ENCODE measurements around the gene P3H1. TPM values are rescaled to one million over a fixed set of nuclear protein-coding genes. Genes with fewer than 3 reads are reported as not detected.
"Not testable (repeated sequence)": the region's sequence is repeated elsewhere in the genome, so short reads cannot be mapped to it uniquely, and the experiment has no call there.

Gene P3H1
- total and polyA plus RNA-seq, 2 experiments from 2014 or later, result 102 to 192 TPM

- WGBS (ENCODE audit: low lambda C conversion rate, missing lambda C conversion rate), result 75% methylated on average over 1 of the region's 1 CpG
- Histone ChIP-seq H3K27ac (no peak overlapping the region), H3K9me2 (replicated peaks; ENCODE audit: insufficient read depth) (no peaks in the 10 kb centered on the region), H4K20me1 (ENCODE audit: insufficient read depth, poor library complexity, severe bottlenecking) (no peaks in the 10 kb centered on the region), H3K79me2 (no peaks in the 10 kb centered on the region), H3K27me3 (no peaks in the 10 kb centered on the region), H3K36me3 (replicated peaks; ENCODE audit: insufficient read depth, low read depth) (no peaks in the 10 kb centered on the region), H3K4me2 (peak overlapping the region; percentile 63), H3K4me3 (no peak overlapping the region), H2AFZ (no peak overlapping the region), H3K4me1 (ENCODE audit: insufficient read depth) (peaks cover 3% of the 10 kb centered on the region), H3K9me3 (ENCODE audit: low read depth) (no peaks in the 10 kb centered on the region)
- DNase-seq (ENCODE audit: low spot score), result peak; percentile 44
- TF ChIP-seq EZH2 (IDR thresholded peaks at IDR 0.05; ENCODE audit: borderline replicate concordance) (no peak), EZH2phosphoT487 (IDR thresholded peaks at IDR 0.05; ENCODE audit: low read depth, severe bottlenecking, unreplicated experiment) (no peak), CTCF (IDR thresholded peaks at IDR 0.05; ENCODE audit: poor library complexity) (no peak)
These were observed 46.0 kb downstream of the P3H1 start for GRCh38 chr1:42720868-42721267.

GRCh38 chr1:42714441-42714840 is 52.4 kb downstream of the P3H1 start:
- not testable (repeated sequence) for H3K4me3 ChIP-seq; H3K9me2 ChIP-seq (replicated peaks; ENCODE audit: insufficient read depth); H3K27ac ChIP-seq; DNase-seq (ENCODE audit: low spot score); H3K9me3 ChIP-seq (ENCODE audit: low read depth); H3K36me3 ChIP-seq (replicated peaks; ENCODE audit: insufficient read depth, low read depth); H2AFZ ChIP-seq; H3K27me3 ChIP-seq; H4K20me1 ChIP-seq (ENCODE audit: insufficient read depth, poor library complexity, severe bottlenecking); H3K4me1 ChIP-seq (ENCODE audit: insufficient read depth); H3K4me2 ChIP-seq
- peaks cover 35% of the 10 kb centered on the region for H3K79me2 ChIP-seq

GRCh38 chr1:42713293-42713692 is 53.5 kb downstream of the P3H1 start:
- no peaks in the 10 kb centered on the region for H4K20me1 ChIP-seq (ENCODE audit: insufficient read depth, poor library complexity, severe bottlenecking)
- no peak for DNase-seq (ENCODE audit: low spot score)
- H2AFZ ChIP-seq, result no peak overlapping the region
- no peak overlapping the region for H3K4me3 ChIP-seq
- no peak overlapping the region for H3K27ac ChIP-seq
- H3K4me1 ChIP-seq (ENCODE audit: insufficient read depth), result no peaks in the 10 kb centered on the region
- no peaks in the 10 kb centered on the region for H3K9me2 ChIP-seq (replicated peaks; ENCODE audit: insufficient read depth)
- H3K79me2 ChIP-seq, result peaks cover 38% of the 10 kb centered on the region
- no peaks in the 10 kb centered on the region for H3K27me3 ChIP-seq
- peaks cover 4% of the 10 kb centered on the region for H3K9me3 ChIP-seq (ENCODE audit: low read depth)
- no peak for TF ChIP-seq EZH2 (IDR thresholded peaks at IDR 0.05; ENCODE audit: borderline replicate concordance)
- TF ChIP-seq EZH2phosphoT487 (IDR thresholded peaks at IDR 0.05; ENCODE audit: low read depth, severe bottlenecking, unreplicated experiment), result no peak
- TF ChIP-seq CTCF (IDR thresholded peaks at IDR 0.05; ENCODE audit: poor library complexity), result no peak
- H3K4me2 ChIP-seq, result no peak overlapping the region
- no peaks in the 10 kb centered on the region for H3K36me3 ChIP-seq (replicated peaks; ENCODE audit: insufficient read depth, low read depth)

- not testable (repeated sequence) for H3K4me1 ChIP-seq (ENCODE audit: insufficient read depth); H3K9me3 ChIP-seq (ENCODE audit: low read depth); H2AFZ ChIP-seq; H3K36me3 ChIP-seq (replicated peaks; ENCODE audit: insufficient read depth, low read depth); DNase-seq (ENCODE audit: low spot score); H3K27me3 ChIP-seq; H3K4me2 ChIP-seq; H4K20me1 ChIP-seq (ENCODE audit: insufficient read depth, poor library complexity, severe bottlenecking); H3K4me3 ChIP-seq; H3K9me2 ChIP-seq (replicated peaks; ENCODE audit: insufficient read depth); H3K27ac ChIP-seq
- WGBS (ENCODE audit: low lambda C conversion rate, missing lambda C conversion rate), result 98% methylated on average over 3 of the region's 3 CpGs
- H3K79me2 ChIP-seq, result peaks cover 38% of the 10 kb centered on the region
These were observed 54.0 kb downstream of the P3H1 start for GRCh38 chr1:42712808-42713207.

Measured in hepatocyte (in vitro differentiated cells).